Transverse colon (tissue), 4 donors: Measurements from ENCODE around the gene ZC3H12C. TPM values are rescaled to one million over a fixed set of nuclear protein-coding genes. Genes with fewer than 3 reads are reported as not detected.

Source experiments
- DNase-seq: peaks from one replicate; pipeline ENCODE4 v3.0.0-alpha.2; 2019
- H3K27ac ChIP-seq, 4 donors: fragments of 200-600 bp; sonication (generic); 2 replicates each; pipeline ENCODE4 v1.5.1; 2016 to 2018; ENCODE audit warnings: inconsistent platforms in 4 of 4
- H3K27me3 ChIP-seq: fragments of 200-600 bp; sonication (generic); 2 replicates; pipeline ENCODE4 v1.5.1; 2017; ENCODE audit warnings: inconsistent platforms
- H3K36me3 ChIP-seq, 4 donors: fragments of 200-600 bp; sonication (generic); 2 replicates each; pipeline ENCODE4 v1.5.1; 2017 to 2019; ENCODE audit warnings: inconsistent platforms in 4 of 4
- H3K4me1 ChIP-seq, 4 donors: fragments of 200-600 bp; sonication (generic); 2 replicates each; pipeline ENCODE4 v1.5.1; 2017 to 2020; ENCODE audit warnings: inconsistent platforms in 4 of 4
- H3K4me3 ChIP-seq, 4 donors: fragments of 200-600 bp; sonication (generic); 1 replicate in 1 of 4; 2 replicates in 3 of 4; pipeline versions ENCODE4 v1.5.1 to v1.6.1; 2017 to 2019; ENCODE audit warnings: inconsistent platforms in 4 of 4
- H3K9me3 ChIP-seq, 2 donors: fragments of 200-600 bp; sonication (generic); 2 replicates each; pipeline ENCODE4 v1.5.1; 2017 to 2019; ENCODE audit warnings: inconsistent platforms in 2 of 2
- EP300 ChIP-seq: sonication (generic); formaldehyde crosslinking; IDR thresholded peaks from one replicate; pipeline ENCODE4 v1.6.1; 2017; ENCODE audit warnings: antibody characterized with exemption, low read depth
- POLR2A ChIP-seq: fragments of 450-650 bp; IDR thresholded peaks from one replicate; pipeline ENCODE4 v1.6.1; 2016; ENCODE audit warnings: antibody characterized with exemption, mild to moderate bottlenecking, moderate library complexity
- POLR2AphosphoS5 ChIP-seq, 3 donors: sonication (generic); formaldehyde crosslinking; IDR thresholded peaks; one replicate each; pipeline ENCODE4 v1.6.1; 2016; ENCODE audit warnings: antibody characterized with exemption in 3 of 3
- WGBS, 2 donors: methylation state at CpG; one replicate each; pipeline ENCODE4 v1.1.5; 2018; ENCODE audit warnings: low coverage in 1 of 2; 5-methylcytosine and 5-hydroxymethylcytosine counted together
- in situ Hi-C, 4 donors: fragments of 200-750 bp; cut with MboI; loops; one replicate each; pipeline versions ENCODE4 v1.15.0 to v1.15.1; 2017; ENCODE audit warnings: low sequenced_read_pairs in 3 of 4, low pct_ligation_motif_present in 1 of 4, low pct_unique_long_range_greater_than_20kb in 1 of 4
- intact Hi-C: fragments of 100-400 bp; cut with DNase I; formaldehyde crosslinking; loops from one replicate; pipeline ENCODE4 v1.15.1; 2023; ENCODE audit warnings: low total_unique reads
- total RNA-seq, 4 donors: library from RNA; depleted of rRNA; stranded (reverse); fragments of >200 nt; gene quantifications; one replicate each; pipeline ENCODE4 v1.1.0, GENCODE V29; 2016
- TF ChIP-seq, protein P1 (sequence below), 5 experiments: fragments of 200-600 bp in 3 of 5; fragments of 450-650 bp in 2 of 5; sonication (generic) in 3 of 5; IDR thresholded peaks; 1 replicate in 2 of 5; 2 replicates in 3 of 5; pipeline ENCODE4 v1.5.1; 2016 to 2017; ENCODE audit warnings: antibody characterized with exemption in 5 of 5, inconsistent platforms in 3 of 5, mild to moderate bottlenecking in 2 of 5, moderate library complexity in 1 of 5

The ZC3H12C gene
- total RNA-seq, 4 donors from 2014 or later, result 6.4 to 21.2 (median 14.4) TPM

DNA sequence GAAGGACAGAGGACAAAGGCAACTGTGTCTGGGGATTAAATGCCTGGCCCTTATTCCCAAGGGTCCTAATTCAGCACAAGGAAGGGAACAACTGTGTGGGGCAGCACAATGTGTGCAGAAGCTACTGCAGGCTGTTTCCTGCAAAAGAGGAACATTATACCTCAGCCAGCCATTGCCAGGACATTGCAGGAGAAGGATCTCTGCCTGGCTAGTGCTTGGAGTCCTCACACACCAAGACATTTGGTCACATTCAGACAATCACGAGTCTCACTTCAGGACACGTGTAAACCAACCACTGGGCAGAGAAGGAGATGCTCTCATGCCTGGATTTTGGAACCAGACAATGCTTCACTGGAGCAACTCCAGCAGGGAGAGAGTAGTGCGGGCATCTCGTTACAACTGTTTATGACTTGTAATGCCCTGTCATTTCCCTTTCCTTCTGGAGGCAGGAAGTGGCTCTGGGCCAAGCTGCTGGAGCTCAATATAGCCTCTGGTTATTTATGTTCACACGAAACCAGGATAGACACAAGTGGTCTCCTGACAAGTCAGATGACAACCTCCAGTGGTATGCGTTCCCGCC lies 23.9 kb upstream of the ZC3H12C start:
- DNase-seq, result peak; percentile 57
- Histone ChIP-seq H3K4me3 (no peak overlapping the region), H3K4me1 (peaks cover 0 to 12% (median 2%) of the 10 kb centered on the region in 4 donors), H3K9me3 (no peaks in the 10 kb centered on the region), H3K36me3 (no peaks in the 10 kb centered on the region), H3K27me3 (no peaks in the 10 kb centered on the region), H3K27ac (peak overlapping the region in 3 of 4 donors; percentile 11 to 41 (median 28))
- intact Hi-C loops, result no loop called here
- WGBS, 2 donors, result 0 to 29% methylated on average over 1 to 7 of the region's 7 CpGs
- in situ Hi-C loops, result no loop called here
- TF ChIP-seq, protein P1, sequence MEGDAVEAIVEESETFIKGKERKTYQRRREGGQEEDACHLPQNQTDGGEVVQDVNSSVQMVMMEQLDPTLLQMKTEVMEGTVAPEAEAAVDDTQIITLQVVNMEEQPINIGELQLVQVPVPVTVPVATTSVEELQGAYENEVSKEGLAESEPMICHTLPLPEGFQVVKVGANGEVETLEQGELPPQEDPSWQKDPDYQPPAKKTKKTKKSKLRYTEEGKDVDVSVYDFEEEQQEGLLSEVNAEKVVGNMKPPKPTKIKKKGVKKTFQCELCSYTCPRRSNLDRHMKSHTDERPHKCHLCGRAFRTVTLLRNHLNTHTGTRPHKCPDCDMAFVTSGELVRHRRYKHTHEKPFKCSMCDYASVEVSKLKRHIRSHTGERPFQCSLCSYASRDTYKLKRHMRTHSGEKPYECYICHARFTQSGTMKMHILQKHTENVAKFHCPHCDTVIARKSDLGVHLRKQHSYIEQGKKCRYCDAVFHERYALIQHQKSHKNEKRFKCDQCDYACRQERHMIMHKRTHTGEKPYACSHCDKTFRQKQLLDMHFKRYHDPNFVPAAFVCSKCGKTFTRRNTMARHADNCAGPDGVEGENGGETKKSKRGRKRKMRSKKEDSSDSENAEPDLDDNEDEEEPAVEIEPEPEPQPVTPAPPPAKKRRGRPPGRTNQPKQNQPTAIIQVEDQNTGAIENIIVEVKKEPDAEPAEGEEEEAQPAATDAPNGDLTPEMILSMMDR (IDR thresholded peaks at IDR 0.05), result no peak
- TF ChIP-seq POLR2AphosphoS5 (IDR thresholded peaks at IDR 0.05) (peak in 2 of 3 donors; percentile 20 to 40), POLR2A (no peak)

DNA sequence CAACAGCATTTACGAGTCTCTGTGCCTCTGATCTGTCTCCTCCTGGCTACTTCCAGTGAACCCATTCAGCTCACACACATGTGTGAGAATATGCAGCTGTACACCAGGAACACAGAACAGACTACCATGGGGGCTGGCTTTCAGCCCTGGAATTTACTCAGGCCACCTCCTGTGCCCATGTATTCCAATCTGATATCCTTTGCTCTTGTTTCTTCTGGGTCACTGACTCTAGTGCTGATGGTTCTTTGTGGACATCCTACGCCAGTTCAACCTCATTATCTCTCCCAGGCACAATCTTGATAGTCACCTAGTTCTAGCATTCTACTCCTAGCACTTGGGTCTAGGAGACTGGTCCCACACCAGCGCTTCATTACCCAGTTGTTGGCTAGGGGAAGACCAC lies 23.0 kb upstream of the ZC3H12C start:
- peaks cover 0 to 13% (median 2%) of the 10 kb centered on the region in 4 donors for H3K4me1 ChIP-seq
- H3K27ac ChIP-seq, result no peak overlapping the region
- TF ChIP-seq POLR2AphosphoS5 (IDR thresholded peaks at IDR 0.05) (no peak), EP300 (no peak), POLR2A (no peak)
- TF ChIP-seq, protein P1 (IDR thresholded peaks at IDR 0.05), result no peak
- H3K4me3 ChIP-seq, result no peak overlapping the region
- WGBS, 2 donors, result 79 to 88% methylated on average over 3 of the region's 3 CpGs
- H3K9me3 ChIP-seq, result no peaks in the 10 kb centered on the region
- no peak for DNase-seq
- H3K27me3 ChIP-seq, result no peaks in the 10 kb centered on the region
- no peaks in the 10 kb centered on the region for H3K36me3 ChIP-seq
- in situ Hi-C loops, result no loop called here
- intact Hi-C loops, result no loop called here

DNA sequence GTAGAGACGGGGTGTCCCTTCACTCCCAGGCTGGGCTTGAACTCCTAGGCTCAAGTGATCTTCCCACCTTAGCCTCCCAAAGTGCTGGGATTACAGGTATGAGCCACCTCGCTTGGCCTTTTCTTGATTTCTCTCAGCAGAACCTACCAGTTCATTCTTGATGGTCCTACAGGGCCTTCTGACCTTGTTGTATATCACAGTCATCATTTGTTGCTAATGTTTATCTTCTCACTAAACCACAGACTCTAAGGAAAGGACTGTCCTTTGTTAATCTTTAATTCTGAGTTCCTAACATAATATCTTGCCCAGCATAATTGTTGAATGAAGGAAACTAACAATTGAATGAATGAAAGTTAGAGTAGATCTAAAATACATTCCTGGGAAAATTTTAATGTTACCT lies 22.0 kb upstream of the ZC3H12C start:
- no peak for DNase-seq
- H3K4me3 ChIP-seq, result no peak overlapping the region
- in situ Hi-C loops, result no loop called here
- H3K27ac ChIP-seq, result no peak overlapping the region
- H3K4me1 ChIP-seq, result peaks cover 4 to 23% (median 9%) of the 10 kb centered on the region in 4 donors
- 57 to 84% methylated on average over 1 to 2 of the region's 2 CpGs for WGBS, 2 donors
- no peaks in the 10 kb centered on the region for H3K9me3 ChIP-seq
- intact Hi-C loops, result no loop called here
- H3K36me3 ChIP-seq, result no peaks in the 10 kb centered on the region
- TF ChIP-seq POLR2A (no peak), EP300 (no peak), POLR2AphosphoS5 (IDR thresholded peaks at IDR 0.05) (no peak)
- TF ChIP-seq, protein P1 (IDR thresholded peaks at IDR 0.05), result no peak
- H3K27me3 ChIP-seq, result no peaks in the 10 kb centered on the region

DNA sequence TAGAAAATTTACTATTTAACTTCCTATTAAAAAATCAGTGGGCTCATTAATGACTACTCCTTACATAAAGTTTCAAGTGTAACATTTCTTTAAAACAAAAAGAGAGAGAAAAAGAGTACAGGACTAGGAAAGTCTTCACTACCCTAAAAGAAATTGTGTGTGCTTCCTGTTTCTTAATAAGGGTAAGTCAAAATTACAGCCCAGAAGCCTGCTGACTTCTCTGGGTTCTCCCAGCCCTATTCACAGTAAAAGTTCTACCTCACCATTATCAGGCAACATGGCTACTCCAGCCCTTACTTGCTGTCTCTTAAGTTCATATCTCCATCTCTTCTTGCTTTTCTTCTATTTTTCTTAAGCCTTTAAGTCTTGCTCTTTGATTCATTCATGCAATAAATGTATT lies 20.3 kb upstream of the ZC3H12C start:
- Histone ChIP-seq H3K4me1 (peaks cover 4 to 39% (median 20%) of the 10 kb centered on the region in 4 donors), H3K27me3 (no peaks in the 10 kb centered on the region), H3K9me3 (no peaks in the 10 kb centered on the region), H3K4me3 (no peak overlapping the region), H3K36me3 (no peaks in the 10 kb centered on the region), H3K27ac (no peak overlapping the region)
- TF ChIP-seq, protein P1 (IDR thresholded peaks at IDR 0.05), result no peak
- TF ChIP-seq EP300 (no peak), POLR2A (no peak), POLR2AphosphoS5 (IDR thresholded peaks at IDR 0.05) (no peak)
- DNase-seq, result no peak
- intact Hi-C loops, result no loop called here
- in situ Hi-C loops, result no loop called here
